MCF 10A (cell line): ENCODE measurements around the gene TSSC4. TPM values are rescaled to one million over a fixed set of nuclear protein-coding genes. Genes with fewer than 3 reads are reported as not detected.

Source experiments
- Bru-seq: library from RNA; stranded (reverse); fragments of 400-500 nt; gene quantifications from one replicate; lab custom pipeline; 2021; lab: Mats Ljungman, UMichigan
- BruChase-seq, 2 experiments: library from RNA; stranded (reverse); fragments of 400-500 nt; gene quantifications; one replicate each; lab custom pipeline; 2021; lab: Mats Ljungman, UMichigan
- BruUV-seq: library from RNA; stranded (reverse); fragments of 400-500 nt; replicated peaks from 2 replicates; lab custom pipeline; 2021; lab: Mats Ljungman, UMichigan
- CTCF ChIA-PET: fragments of 300-600 bp; sonication (Branson Sonifier 250); formaldehyde crosslinking; extraction: SDS; loops from one replicate; lab custom pipeline; 2021; ENCODE audit warnings: antibody characterized with exemption, inconsistent platforms; lab: Yijun Ruan, JAX
- POLR2A ChIA-PET: fragments of 300-600, 350-650 bp; sonication (Branson Sonifier 250); formaldehyde crosslinking; extraction: SDS; loops from one replicate; lab custom pipeline; 2020; ENCODE audit warnings: antibody characterized with exemption, inconsistent platforms; lab: Yijun Ruan, JAX
- DNase-seq: peaks from one replicate; pipeline ENCODE4 v3.0.0-alpha.2; 2018; ENCODE audit not compliant: unreplicated experiment
- H3K27ac Mint-ChIP-seq: one replicate; pipeline ENCODE4 v1.8.0; 2022; ENCODE audit warnings: mild to moderate bottlenecking, low read depth, mixed read lengths; ENCODE audit not compliant: unreplicated experiment
- H3K27me3 Mint-ChIP-seq: one replicate; pipeline ENCODE4 v1.8.0; 2022; ENCODE audit warnings: mixed read lengths; ENCODE audit not compliant: insufficient read depth, unreplicated experiment
- H3K36me3 Mint-ChIP-seq: one replicate; pipeline ENCODE4 v1.8.0; 2022; ENCODE audit warnings: mild to moderate bottlenecking, moderate library complexity, mixed read lengths; ENCODE audit not compliant: insufficient read depth, unreplicated experiment
- H3K4me1 Mint-ChIP-seq: one replicate; pipeline ENCODE4 v1.8.0; 2022; ENCODE audit warnings: mixed read lengths; ENCODE audit not compliant: insufficient read depth, unreplicated experiment
- H3K4me3 Mint-ChIP-seq: one replicate; pipeline ENCODE4 v1.8.0; 2022; ENCODE audit warnings: mild to moderate bottlenecking, moderate library complexity, mixed read lengths; ENCODE audit not compliant: unreplicated experiment
- H3K9me3 Mint-ChIP-seq: one replicate; pipeline ENCODE4 v1.8.0; 2022; ENCODE audit warnings: mixed read lengths; ENCODE audit not compliant: unreplicated experiment
- intact Hi-C: fragments of 100-400 bp; cut with micrococcal nuclease; formaldehyde crosslinking; loops from 2 replicates; pipeline ENCODE4 v1.14.1; 2022
- long read RNA-seq: library from polyadenylated mRNA; stranded (forward); transcript quantifications from one replicate; pipeline ENCODE4 v2.0.0, GENCODE V29; 2022
- total RNA-seq: library from RNA; stranded (reverse); gene quantifications from 2 replicates; pipeline ENCODE4 v1.2.3, GENCODE V29; 2022
- TF ChIP-seq, protein P1 (sequence below): fragments of 200-600 bp; IDR thresholded peaks from one replicate; pipeline ENCODE4 v1.8.0; 2022; ENCODE audit warnings: antibody characterized with exemption, mild to moderate bottlenecking; ENCODE audit not compliant: unreplicated experiment

TSSC4 gene
- 69.9 and 70.3 TPM in 2 replicates for total RNA-seq
- percentile 78 among the genes with signal in this experiment for Bru-seq, nascent RNA
- percentile 79 among the genes with signal in this experiment for BruChase-seq, experiment 1, labeled RNA remaining after a 6-hour chase
- percentile 83 among the genes with signal in this experiment for BruChase-seq, experiment 2, labeled RNA remaining after a 2-hour chase
- long read RNA-seq, transcript TSSC4-210 (2 exons, 912 nt) = minor isoform, 13 of 142 reads
- long read RNA-seq, transcript TSSC4-201 (3 exons, 1,686 nt) = major isoform, 83 of 142 reads
- long read RNA-seq, transcript TSSC4-203 (4 exons, 1,544 nt) = minor isoform, 10 of 142 reads
- long read RNA-seq, partial matches to known transcripts = 20 of 142 reads
- long read RNA-seq, other reads (novel, unspliced or antisense) = 11 of 142 reads

DNA sequence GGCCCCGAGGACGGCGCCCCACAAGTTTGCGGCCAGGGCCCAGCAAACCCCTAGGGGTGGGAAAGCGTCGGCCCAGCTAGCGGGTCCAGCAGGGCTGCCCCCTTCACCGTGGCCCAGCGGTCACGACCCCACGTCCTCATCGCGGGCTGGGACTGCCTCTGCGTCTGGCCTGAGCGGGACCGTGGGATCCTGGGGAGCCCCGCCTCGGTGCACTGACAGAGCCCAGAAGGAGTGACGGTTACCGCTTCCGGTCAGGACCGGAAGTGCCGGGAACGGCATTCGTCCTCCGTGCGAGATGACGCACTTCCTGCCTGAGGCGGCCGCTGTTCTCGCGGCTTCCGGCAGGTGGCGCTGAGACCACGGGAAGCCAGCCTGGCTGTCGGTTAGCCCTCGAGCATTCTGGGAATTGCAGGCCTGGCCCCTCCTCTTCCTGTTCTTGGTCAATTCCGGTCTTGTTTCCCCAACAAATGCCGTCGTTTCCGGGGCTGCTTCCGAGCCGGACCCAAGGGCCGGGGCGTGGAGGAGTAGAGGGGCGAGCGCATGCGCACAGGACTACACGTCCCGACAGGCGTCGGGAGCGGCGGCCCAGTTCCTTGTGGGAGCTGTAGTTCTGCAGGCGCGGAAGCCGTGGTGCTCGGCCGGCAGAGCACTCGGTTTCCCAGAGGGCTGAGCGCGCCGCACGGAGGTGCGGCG lies at the start of gene TSSC4:
Gene TSSC4, plus strand, starts transcription at position 682 of the 693 bp plus-strand sequence. CDS start 1,884 bp downstream, outside the sequence.
- intact Hi-C loops = loop anchor here (1.0 kb wide), 2 partner anchors 19 to 95 kb away; no protein-coding TSS in a partner anchor
- DNase-seq = peak; percentile 100
- CTCF ChIA-PET = interaction anchor here (0.5 to 3.5 kb wide), 16 partner anchors 10 to 487 kb away, joined by 3 to 28 read pairs (median 4); no protein-coding TSS in a partner anchor
- POLR2A ChIA-PET = interaction anchor here (0.6 to 3.2 kb wide), 22 partner anchors 9 to 769 kb away, joined by 3 to 30 read pairs (median 4); partner anchors contain the start of genes CD81, NAP1L4, PHLDA2 and TNNI2
- H3K9me3 Mint-ChIP-seq = no peaks in the 10 kb centered on the region
- BruUV-seq = no TSS peak
- peak within 1 kb of the TSS; percentile 86 for H3K4me3 Mint-ChIP-seq
- peaks cover 36% of the 10 kb centered on the region for H3K36me3 Mint-ChIP-seq
- H3K27me3 Mint-ChIP-seq = no peaks in the 10 kb centered on the region
- H3K4me1 Mint-ChIP-seq = no peaks in the 10 kb centered on the region
- TF ChIP-seq, protein P1, sequence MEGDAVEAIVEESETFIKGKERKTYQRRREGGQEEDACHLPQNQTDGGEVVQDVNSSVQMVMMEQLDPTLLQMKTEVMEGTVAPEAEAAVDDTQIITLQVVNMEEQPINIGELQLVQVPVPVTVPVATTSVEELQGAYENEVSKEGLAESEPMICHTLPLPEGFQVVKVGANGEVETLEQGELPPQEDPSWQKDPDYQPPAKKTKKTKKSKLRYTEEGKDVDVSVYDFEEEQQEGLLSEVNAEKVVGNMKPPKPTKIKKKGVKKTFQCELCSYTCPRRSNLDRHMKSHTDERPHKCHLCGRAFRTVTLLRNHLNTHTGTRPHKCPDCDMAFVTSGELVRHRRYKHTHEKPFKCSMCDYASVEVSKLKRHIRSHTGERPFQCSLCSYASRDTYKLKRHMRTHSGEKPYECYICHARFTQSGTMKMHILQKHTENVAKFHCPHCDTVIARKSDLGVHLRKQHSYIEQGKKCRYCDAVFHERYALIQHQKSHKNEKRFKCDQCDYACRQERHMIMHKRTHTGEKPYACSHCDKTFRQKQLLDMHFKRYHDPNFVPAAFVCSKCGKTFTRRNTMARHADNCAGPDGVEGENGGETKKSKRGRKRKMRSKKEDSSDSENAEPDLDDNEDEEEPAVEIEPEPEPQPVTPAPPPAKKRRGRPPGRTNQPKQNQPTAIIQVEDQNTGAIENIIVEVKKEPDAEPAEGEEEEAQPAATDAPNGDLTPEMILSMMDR = peak; percentile 95
- peak within 1 kb of the TSS; percentile 94 for H3K27ac Mint-ChIP-seq

GRCh38 chr11:2351701-2352100 lies 48.8 kb upstream of the TSSC4 start:
- no peak for DNase-seq
- Mint-ChIP-seq H3K27me3 (no peaks in the 10 kb centered on the region), H3K4me1 (peaks cover 7% of the 10 kb centered on the region), H3K9me3 (peaks cover 14% of the 10 kb centered on the region), H3K36me3 (no peaks in the 10 kb centered on the region), H3K27ac (no peak overlapping the region), H3K4me3 (no peak overlapping the region)
- no TSS peak for BruUV-seq
- CTCF ChIA-PET = interaction anchor here (0.7 kb wide), 1 partner anchor 48 kb away, joined by 3 read pairs; no protein-coding TSS in a partner anchor
- TF ChIP-seq, protein P1 = no peak
- POLR2A ChIA-PET = no interaction called here
- intact Hi-C loops = no loop called here

DNA sequence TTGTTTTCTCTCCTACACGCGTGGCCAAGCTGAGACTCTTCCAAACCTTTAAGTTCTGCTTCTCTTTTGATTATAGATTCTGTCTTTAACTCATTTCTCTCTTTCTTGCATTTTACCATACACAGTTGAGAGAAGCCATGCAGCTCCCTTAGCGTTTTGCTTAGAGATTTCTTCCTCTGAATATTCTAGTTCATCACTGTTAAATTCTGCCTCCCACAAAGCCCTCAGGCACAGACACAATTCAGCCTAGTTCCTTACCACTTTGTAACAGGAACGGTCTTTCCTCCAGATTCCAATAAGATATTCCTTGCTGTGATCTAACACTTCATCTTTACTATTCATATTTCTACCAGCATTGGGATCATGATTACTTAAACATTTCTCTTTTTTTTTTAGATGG lies 48.1 kb upstream of the TSSC4 start:
- TF ChIP-seq, protein P1 = no peak
- ChIA-PET CTCF (no interaction called here), POLR2A (interaction anchor here (0.7 kb wide), 1 partner anchor 130 kb away, joined by 5 read pairs; no protein-coding TSS in a partner anchor)
- Mint-ChIP-seq H3K36me3 (no peaks in the 10 kb centered on the region), H3K9me3 (peaks cover 14% of the 10 kb centered on the region), H3K27me3 (no peaks in the 10 kb centered on the region), H3K4me1 (peaks cover 7% of the 10 kb centered on the region), H3K4me3 (no peak overlapping the region), H3K27ac (no peak overlapping the region)
- intact Hi-C loops = no loop called here
- BruUV-seq = no TSS peak
- no peak for DNase-seq
